Endothelial cell of umbilical vein (primary cell): ENCODE results near the gene GMPR2. TPM values are rescaled to one million over a fixed set of nuclear protein-coding genes. Genes with fewer than 3 reads are reported as not detected.

Experiments
- BruUV-seq: library from RNA; stranded (reverse); fragments of 400-500 nt; replicated peaks from 2 replicates; lab custom pipeline; 2021; lab: Mats Ljungman, UMichigan
- CTCF ChIA-PET: fragments of 300-600, 350-600 bp; sonication (Branson Sonifier 250); formaldehyde crosslinking; loops from one replicate; lab custom pipeline; 2021; ENCODE audit warnings: antibody characterized with exemption, inconsistent platforms; lab: Charles Lee
- POLR2A ChIA-PET: fragments of 300-600, 350-600 bp; sonication (Branson Sonifier 250); formaldehyde crosslinking; loops from one replicate; lab custom pipeline; 2021; ENCODE audit warnings: antibody characterized with exemption, inconsistent platforms; lab: Charles Lee
- DNase-seq: peaks from one replicate; pipeline ENCODE4 v3.0.0-alpha.2; 2011; ENCODE audit warnings: low read depth, low spot score
- FAIRE-seq: peaks from 2 replicates; lab custom pipeline; 2011; peaks lifted over from hg19 to GRCh38; lab: Jason Lieb, UNC
- H2AFZ ChIP-seq: 2 replicates; pipeline ENCODE4 v1.6.0; 2012; ENCODE audit warnings: low read depth, low read length, control low read depth, inconsistent platforms
- H3K27ac ChIP-seq: 2 replicates; pipeline ENCODE4 v1.5.1; 2011; ENCODE audit warnings: low read depth, mild to moderate bottlenecking, control low read depth, low read length, moderate library complexity; ENCODE audit not compliant: insufficient read depth
- H3K27me3 ChIP-seq, 2 experiments: 2 replicates each; pipeline versions ENCODE4 v1.6.0 to v1.6.1; 2011; ENCODE audit warnings: low read length in 2 of 2, mixed read lengths in 1 of 2; ENCODE audit not compliant: control insufficient read depth in 2 of 2, insufficient read depth in 2 of 2
- H3K36me3 ChIP-seq, 2 experiments: 2 replicates in 1 of 2; 3 replicates in 1 of 2; pipeline ENCODE4 v1.5.1; 2011; ENCODE audit warnings: low read length in 2 of 2, mild to moderate bottlenecking in 1 of 2, moderate library complexity in 1 of 2; ENCODE audit not compliant: control insufficient read depth in 2 of 2, insufficient read depth in 2 of 2; ENCODE audit errors: extremely low read depth in 1 of 2
- H3K4me1 ChIP-seq: 3 replicates; pipeline ENCODE4 v1.5.1; 2011; ENCODE audit warnings: mild to moderate bottlenecking, low read length; ENCODE audit not compliant: control insufficient read depth, insufficient read depth; ENCODE audit errors: extremely low read depth
- H3K4me2 ChIP-seq: 2 replicates; pipeline ENCODE4 v1.6.1; 2011; ENCODE audit warnings: low read length, control low read depth, mixed read lengths; ENCODE audit not compliant: insufficient read depth
- H3K4me3 ChIP-seq, 3 experiments: fragments of 200-600 bp in 1 of 3; sonication (generic), shearing (Covaris generic) in 1 of 3; replicated peaks in 1 of 3; 2 replicates each; pipeline ENCODE4 v1.5.1; 2011 to 2016; ENCODE audit warnings: control low read depth in 3 of 3, low read length in 3 of 3, mild to moderate bottlenecking in 2 of 3, inconsistent platforms in 1 of 3, low read depth in 1 of 3, moderate library complexity in 1 of 3; ENCODE audit not compliant: insufficient read depth in 1 of 3
- H3K79me2 ChIP-seq: 2 replicates; pipeline ENCODE4 v1.6.0; 2012; ENCODE audit warnings: low read length, inconsistent platforms; ENCODE audit not compliant: control insufficient read depth, insufficient read depth
- H3K9ac ChIP-seq: replicated peaks from 2 replicates; pipeline ENCODE3; 2011; ENCODE audit warnings: low read length, control low read depth; ENCODE audit not compliant: insufficient read depth; ENCODE audit errors: extremely low read depth
- H3K9me1 ChIP-seq: replicated peaks from 3 replicates; pipeline ENCODE4 v1.6.0; 2011; ENCODE audit warnings: mild to moderate bottlenecking, low read length; ENCODE audit not compliant: control insufficient read depth, insufficient read depth; ENCODE audit errors: extremely low read depth
- H3K9me3 ChIP-seq: replicated peaks from 2 replicates; pipeline ENCODE4 v1.5.1; 2012; ENCODE audit warnings: low read length, inconsistent platforms; ENCODE audit not compliant: control insufficient read depth, insufficient read depth
- H4K20me1 ChIP-seq: replicated peaks from 2 replicates; pipeline ENCODE3; 2011; ENCODE audit warnings: mild to moderate bottlenecking, low read length; ENCODE audit not compliant: control insufficient read depth, insufficient read depth; ENCODE audit errors: extremely low read depth
- EZH2 ChIP-seq: IDR thresholded peaks from 2 replicates; pipeline ENCODE4 v1.6.1; 2012; ENCODE audit warnings: borderline replicate concordance, low read depth, mild to moderate bottlenecking, moderate library complexity, low read length, inconsistent platforms; ENCODE audit not compliant: severe bottlenecking
- FOS ChIP-seq: IDR thresholded peaks from 2 replicates; pipeline ENCODE4 v1.6.1; 2011; ENCODE audit warnings: mild to moderate bottlenecking, low read length, moderate library complexity, borderline replicate concordance; ENCODE audit not compliant: insufficient read depth
- GATA2 ChIP-seq: IDR thresholded peaks from 2 replicates; pipeline ENCODE4 v1.7.0; 2011; ENCODE audit warnings: low read depth, mild to moderate bottlenecking, moderate library complexity, mixed read lengths, low read length; ENCODE audit not compliant: insufficient read length, insufficient read depth
- JUN ChIP-seq: IDR thresholded peaks from 2 replicates; pipeline ENCODE4 v1.6.1; 2011; ENCODE audit warnings: borderline replicate concordance, low read depth; ENCODE audit not compliant: insufficient read length, insufficient read depth
- MYC ChIP-seq: IDR thresholded peaks from one replicate; pipeline ENCODE4 v1.6.1; 2011; ENCODE audit warnings: mild to moderate bottlenecking, low read depth, low read length
- POLR2A ChIP-seq: IDR thresholded peaks from 2 replicates; pipeline ENCODE4 v1.6.1; 2012; ENCODE audit warnings: low read depth, mild to moderate bottlenecking, control low read depth, low read length
- POLR2AphosphoS5 ChIP-seq: IDR thresholded peaks from 2 replicates; pipeline ENCODE4 v1.6.1; 2012; ENCODE audit warnings: low read depth, mild to moderate bottlenecking, control low read depth, low read length, moderate library complexity; ENCODE audit not compliant: insufficient read depth
- dilution Hi-C: fragments of 300-500 bp; cut with MboI; formaldehyde crosslinking; loops from one replicate; pipeline ENCODE4 v1.15.0; 2019; ENCODE audit warnings: low sequenced_read_pairs; ENCODE audit not compliant: extremely low pct_ligation_motif_present
- intact Hi-C: fragments of 100-400 bp; cut with micrococcal nuclease; formaldehyde crosslinking; loops from one replicate; pipeline ENCODE4 v1.10.0; 2022
- polyA plus RNA-seq, 4 experiments: library from polyadenylated mRNA; depleted of rRNA in 3 of 4; stranded (reverse) in 3 of 4; unstranded in 1 of 4; fragments of >200 nt; gene quantifications; 2 replicates each; pipeline versions ENCODE4 v1.2.1 to v1.2.3, GENCODE V29; 2011 to 2012; ENCODE audit warnings: missing spikeins in 1 of 4
- total RNA-seq: library from RNA; stranded (reverse); gene quantifications from 2 replicates; pipeline ENCODE4 v1.2.3, GENCODE V29; 2021
- TF ChIP-seq, protein P1 (sequence below): IDR thresholded peaks from 2 replicates; pipeline ENCODE4 v1.6.1; 2011; ENCODE audit not compliant: insufficient read depth, insufficient read length
- TF ChIP-seq, protein P2 (sequence below), 2 donors: IDR thresholded peaks; 1 replicate in 1 of 2; 2 replicates in 1 of 2; pipeline ENCODE4 v1.5.1; 2011; ENCODE audit warnings: low read length in 2 of 2, mild to moderate bottlenecking in 2 of 2, moderate library complexity in 2 of 2, control low read depth in 1 of 2, inconsistent platforms in 1 of 2, low read depth in 1 of 2; ENCODE audit not compliant: insufficient read depth in 1 of 2; ENCODE audit errors: extremely low read depth in 1 of 2

GMPR2 gene
- total and polyA plus RNA-seq, 2 donors (not counting 3 experiments of a cell fraction or from before 2014, with no cell fraction given), result 58.1 to 61.8 TPM

- no TSS peak for BruUV-seq
- dilution Hi-C loops, result no loop called here
- Histone ChIP-seq H3K27me3 (no peaks in the 10 kb centered on the region), H3K79me2 (peaks cover 5% of the 10 kb centered on the region), H3K36me3 (peaks cover 0 to 36% of the 10 kb centered on the region in 2 experiments), H3K9me3 (no peaks in the 10 kb centered on the region), H3K4me3 (no peak overlapping the region), H3K9ac (no peak overlapping the region), H4K20me1 (no peaks in the 10 kb centered on the region), H3K9me1 (no peaks in the 10 kb centered on the region), H3K27ac (no peak overlapping the region), H2AFZ (no peak overlapping the region), H3K4me2 (no peak overlapping the region), H3K4me1 (peaks cover 6% of the 10 kb centered on the region)
- TF ChIP-seq JUN (no peak), POLR2AphosphoS5 (no peak), MYC (no peak), EZH2 (no peak), GATA2 (no peak), FOS (no peak), POLR2A (no peak)
- TF ChIP-seq, protein P1, sequence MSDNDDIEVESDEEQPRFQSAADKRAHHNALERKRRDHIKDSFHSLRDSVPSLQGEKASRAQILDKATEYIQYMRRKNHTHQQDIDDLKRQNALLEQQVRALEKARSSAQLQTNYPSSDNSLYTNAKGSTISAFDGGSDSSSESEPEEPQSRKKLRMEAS, result no peak
- TF ChIP-seq, protein P2, sequence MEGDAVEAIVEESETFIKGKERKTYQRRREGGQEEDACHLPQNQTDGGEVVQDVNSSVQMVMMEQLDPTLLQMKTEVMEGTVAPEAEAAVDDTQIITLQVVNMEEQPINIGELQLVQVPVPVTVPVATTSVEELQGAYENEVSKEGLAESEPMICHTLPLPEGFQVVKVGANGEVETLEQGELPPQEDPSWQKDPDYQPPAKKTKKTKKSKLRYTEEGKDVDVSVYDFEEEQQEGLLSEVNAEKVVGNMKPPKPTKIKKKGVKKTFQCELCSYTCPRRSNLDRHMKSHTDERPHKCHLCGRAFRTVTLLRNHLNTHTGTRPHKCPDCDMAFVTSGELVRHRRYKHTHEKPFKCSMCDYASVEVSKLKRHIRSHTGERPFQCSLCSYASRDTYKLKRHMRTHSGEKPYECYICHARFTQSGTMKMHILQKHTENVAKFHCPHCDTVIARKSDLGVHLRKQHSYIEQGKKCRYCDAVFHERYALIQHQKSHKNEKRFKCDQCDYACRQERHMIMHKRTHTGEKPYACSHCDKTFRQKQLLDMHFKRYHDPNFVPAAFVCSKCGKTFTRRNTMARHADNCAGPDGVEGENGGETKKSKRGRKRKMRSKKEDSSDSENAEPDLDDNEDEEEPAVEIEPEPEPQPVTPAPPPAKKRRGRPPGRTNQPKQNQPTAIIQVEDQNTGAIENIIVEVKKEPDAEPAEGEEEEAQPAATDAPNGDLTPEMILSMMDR (IDR thresholded peaks at IDR 0.05; ENCODE audit: extremely low read depth in 1 of 2, insufficient read depth in 1 of 2, low read depth in 1 of 2, low read length in 2 of 2), result no peak
- ChIA-PET POLR2A (interaction anchor here (1.2 to 1.8 kb wide), 2 partner anchors 25 to 27 kb away, joined by 3 read pairs; partner anchors contain the start of gene IRF9), CTCF (interaction anchor here (0.9 to 1.2 kb wide), 4 partner anchors 8 to 111 kb away, joined by 3 to 4 read pairs (median 3); partner anchors contain the start of gene IRF9)
- FAIRE-seq (no peak), DNase-seq (no peak)
- intact Hi-C loops, result no loop called here
These were observed 47.0 kb upstream of the GMPR2 start for GRCh38 chr14:24185741-24186140.
